Cortex of kidney (tissue), 1 donor: ENCODE data around the gene CDK19.

Experiments used
- DNase-seq: peaks from one replicate; lab custom pipeline; 2025; lab: John Stamatoyannopoulos, UW

Gene CDK19

DNA sequence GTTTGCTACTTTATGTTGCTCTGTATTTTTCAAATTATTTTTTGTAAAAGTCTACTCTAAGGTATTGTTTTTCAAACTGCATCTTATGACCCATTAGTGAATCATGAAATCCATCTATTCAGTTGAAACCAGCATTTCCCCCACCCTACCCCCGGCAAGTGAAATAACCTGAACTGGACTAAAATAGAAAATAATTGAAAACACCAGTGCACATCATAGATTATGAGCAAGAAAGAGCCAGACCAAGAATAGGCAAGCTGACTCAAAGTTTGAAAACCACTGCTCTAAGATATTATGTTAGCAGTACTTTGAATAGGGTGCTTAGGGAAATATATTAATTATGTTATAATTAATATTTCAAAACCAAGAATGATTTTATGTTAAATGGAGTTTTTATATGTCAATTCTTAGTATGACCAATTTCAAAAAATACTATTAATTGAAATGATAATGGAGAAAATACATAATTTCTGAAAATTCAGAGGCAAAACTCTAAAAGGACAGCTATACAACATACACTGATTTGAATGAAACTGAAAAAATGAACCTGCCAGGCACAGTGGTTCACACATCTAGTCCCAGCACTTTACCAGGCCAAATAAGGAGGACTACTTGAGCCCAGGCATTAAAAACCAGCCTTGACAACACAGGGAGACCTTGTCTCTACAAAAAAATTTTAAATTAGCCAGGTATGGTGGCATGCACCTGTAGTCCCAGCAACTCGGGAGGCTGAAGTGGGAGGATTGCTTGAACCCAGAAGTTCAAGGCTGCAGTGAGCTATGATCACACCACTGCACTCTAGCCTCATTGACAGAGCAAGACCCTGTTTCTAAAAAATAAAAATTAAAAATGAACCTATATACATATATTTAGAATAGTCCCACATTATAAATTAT is 112.0 kb downstream of the CDK19 start:
- DNase-seq, result no peak

DNA sequence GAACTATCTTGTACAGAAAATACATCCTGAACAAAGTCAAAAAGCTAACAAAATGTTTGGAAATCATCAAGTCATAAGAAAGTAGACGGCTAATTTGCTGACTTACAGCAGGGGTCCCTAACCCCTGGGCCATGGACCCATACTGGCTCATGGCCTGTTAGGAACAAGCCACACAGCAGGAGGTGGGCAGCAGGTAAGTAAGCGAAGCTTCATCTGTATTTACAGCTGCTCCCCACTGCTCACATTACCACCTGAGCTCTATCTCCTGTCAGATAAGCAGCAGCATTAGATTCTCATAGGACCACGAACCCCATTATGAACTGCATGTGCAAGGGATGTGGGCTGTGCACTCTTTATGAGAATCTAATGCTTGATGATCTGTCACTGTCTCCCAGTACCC is 115.5 kb downstream of the CDK19 start:
- DNase-seq, result no peak

DNA sequence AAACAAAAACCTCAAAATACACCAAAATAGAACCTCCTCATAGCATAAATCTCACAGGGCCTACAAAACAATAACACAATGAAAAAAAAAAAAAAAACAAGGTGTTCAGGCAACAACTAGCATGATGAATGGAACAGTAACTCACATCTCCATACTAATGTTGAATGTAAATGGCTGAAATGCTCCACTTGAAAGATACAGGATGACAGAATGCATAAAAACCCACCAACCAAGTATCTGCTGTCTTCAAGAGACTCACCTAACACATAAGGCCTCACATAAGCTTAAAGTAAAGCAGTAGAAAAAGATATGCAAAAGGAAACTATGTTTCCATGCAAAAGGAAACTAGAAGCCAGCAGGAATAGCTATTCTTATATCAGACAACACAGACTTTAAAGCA is 121.3 kb downstream of the CDK19 start:
- DNase-seq, result no peak

DNA sequence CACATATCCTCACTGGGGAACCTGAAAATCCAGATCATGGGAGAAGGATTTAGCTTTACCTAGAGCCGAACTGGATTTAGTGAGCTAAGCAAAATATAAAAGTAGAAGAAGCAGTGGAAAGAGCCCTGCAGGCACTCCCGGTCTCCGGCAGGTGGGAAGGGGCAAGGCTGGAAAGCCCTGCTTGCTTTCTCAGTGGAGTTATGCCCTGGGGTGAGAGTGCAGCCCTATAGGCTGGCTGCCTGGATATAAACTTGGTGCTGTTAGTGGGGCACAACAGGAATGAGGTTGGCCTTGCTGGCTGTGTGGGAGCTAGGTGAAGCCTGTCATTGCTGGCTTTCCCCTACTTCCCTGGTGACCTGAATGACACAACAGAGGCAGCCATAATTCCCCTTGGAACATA is 122.0 kb downstream of the CDK19 start:
- DNase-seq, result no peak

DNA sequence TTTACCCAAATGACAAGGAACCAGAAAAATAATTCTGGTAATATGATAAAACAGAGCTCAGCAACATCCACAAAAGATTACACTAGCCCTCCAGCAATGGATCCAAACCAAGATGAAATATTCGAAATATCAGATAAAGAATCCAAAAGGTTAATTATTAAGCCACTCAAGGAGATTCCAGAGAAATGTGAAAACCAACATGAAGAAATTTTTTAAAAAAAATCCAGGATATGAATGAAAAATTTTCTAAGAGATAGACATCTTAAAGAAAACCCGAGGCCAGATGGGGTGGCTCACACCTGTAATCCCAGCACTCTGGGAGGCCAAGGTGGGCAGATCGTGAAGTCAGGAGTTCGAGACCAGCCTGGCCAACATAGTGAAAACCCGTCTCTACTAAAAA is 124.4 kb downstream of the CDK19 start:
- no peak for DNase-seq

DNA sequence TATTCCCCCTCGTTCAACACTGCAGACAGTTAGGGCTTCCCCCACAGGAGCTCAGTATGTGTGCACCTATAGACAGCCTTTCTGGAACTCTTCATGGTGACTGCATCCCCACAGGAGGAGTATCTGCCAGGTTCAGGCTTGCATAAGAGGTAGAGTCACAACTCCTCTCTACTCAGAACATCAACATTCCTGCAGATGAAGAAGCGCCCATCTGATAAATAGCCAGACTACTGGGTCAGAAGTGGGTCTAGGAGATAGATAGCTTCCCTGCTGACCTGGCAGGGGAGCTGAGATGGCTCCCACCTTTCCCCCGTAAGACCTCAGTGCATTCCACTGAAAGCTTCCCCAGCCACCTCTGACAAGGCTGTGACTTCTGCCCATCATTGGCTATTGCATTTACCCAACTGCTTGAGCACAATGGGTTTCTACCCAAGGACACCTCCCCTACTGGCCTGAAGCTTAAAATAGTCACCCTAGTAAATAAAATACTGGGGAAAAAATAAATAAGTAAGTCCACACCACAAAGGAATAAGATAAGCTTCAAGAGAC is 125.1 kb downstream of the CDK19 start:
- no peak for DNase-seq

DNA sequence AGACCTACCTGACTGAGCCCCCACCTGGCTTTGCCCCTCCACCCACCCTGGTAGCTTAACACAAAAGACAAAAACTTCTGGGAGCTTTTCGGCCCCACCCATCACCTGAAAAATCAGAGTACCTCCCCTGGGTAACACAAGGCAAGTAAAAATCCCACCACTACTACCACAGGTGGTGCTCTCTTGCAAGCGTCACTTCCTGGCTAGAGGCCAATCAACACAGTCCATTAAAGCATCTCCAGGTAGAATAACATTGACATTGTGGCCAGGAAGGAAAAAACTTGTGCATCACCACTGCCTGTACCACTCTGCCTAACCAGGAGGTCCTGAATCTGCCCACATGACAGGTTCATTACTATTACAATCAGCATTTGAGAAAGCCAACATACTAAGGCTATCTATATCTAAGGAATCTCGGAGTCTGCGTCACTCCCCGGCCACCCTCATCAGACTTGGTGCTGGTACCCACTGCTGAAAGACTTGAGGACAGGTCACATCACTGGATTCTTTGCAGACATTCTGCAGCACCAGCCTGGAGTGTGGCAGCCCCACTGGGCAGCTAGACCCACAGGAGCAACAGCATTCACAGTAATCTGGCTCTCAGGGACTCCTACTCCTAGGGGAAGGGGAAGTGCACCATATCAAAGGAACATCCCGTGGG is 125.9 kb downstream of the CDK19 start:
- DNase-seq, result no peak

DNA sequence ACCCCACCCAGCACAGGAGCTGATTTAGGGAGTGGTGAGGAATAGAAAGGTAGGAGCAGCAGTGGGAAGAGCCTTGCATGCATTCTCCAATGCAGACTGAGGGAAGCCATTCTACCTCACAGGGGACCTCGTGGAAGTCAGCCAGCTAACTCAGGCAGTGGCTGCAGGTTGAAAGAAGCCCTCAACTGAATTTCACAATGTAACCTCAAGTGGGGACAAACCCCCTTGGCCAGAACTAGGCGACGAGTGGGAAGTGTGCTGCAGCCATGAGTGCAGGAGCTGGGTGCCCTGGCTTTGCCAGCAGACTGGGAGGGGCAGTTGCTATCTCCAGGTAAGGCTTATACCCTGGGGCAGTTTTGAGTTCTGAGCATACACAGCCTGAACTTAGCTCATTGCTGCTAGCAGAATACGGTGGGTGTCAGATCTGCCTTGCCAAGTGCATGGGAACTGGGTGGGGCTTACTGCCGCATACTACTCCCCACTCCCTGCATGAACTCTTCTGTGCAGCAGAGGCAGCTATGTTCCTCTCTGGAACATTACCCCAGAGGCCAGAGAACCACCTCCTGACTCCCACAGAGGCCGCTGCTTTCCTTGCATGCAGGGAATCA is 126.5 kb downstream of the CDK19 start:
- DNase-seq, result no peak

DNA sequence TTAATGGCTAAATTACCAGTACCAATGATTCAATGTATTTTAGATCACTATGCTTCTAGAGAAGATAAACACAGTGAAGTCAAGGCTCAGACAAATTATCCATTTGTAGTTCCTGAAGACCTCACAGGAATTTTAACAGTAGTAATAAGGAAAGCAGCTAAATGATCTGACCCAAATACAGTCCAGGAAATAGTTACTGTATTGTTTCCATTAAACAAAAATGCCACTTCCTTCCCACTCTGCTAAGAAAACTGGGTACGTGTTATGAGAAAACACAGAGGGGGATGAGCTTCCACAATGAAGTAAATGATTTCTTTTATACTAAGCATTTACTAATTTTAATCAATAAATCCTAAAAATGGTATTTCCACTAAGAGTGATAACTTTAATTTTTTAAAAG is 127.9 kb downstream of the CDK19 start:
- no peak for DNase-seq

DNA sequence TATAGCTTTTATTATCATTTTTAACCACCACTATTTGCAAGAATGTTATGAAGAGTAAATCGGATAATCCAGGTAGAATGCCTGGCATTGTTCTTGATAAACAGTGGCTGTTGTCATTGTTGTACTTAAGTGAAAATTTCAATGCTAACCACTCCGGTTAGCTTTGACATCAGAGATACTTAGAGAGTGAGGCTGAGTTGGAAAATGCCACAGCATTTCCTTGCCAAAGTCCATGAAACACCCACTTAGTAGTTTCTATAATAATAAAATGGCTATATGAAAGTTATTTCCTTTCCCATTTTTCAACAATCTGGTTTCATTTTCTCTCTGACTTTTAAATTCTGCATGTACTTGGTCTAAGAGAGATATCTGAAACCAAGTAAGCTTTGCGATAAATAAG is 132.0 kb downstream of the CDK19 start:
- no peak for DNase-seq

DNA sequence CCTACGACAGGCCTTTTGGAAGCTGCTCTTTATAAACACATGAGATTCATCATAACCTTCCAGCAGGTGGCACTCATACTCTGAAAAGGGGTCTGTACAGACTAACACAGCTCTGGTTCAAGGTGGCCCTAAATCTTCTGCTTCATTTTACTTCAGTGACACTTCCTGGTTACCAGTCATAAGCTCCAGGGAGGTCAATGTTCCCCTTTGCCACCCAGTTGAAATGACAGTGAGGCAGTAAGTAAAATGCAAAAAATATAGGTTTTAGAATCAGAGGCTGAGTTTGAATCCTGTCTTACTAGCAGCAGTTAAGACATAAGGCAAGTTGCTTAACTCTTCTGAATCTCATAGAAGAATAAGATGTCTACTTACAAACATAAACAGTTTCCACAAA is 132.8 kb downstream of the CDK19 start:
- DNase-seq, result no peak

DNA sequence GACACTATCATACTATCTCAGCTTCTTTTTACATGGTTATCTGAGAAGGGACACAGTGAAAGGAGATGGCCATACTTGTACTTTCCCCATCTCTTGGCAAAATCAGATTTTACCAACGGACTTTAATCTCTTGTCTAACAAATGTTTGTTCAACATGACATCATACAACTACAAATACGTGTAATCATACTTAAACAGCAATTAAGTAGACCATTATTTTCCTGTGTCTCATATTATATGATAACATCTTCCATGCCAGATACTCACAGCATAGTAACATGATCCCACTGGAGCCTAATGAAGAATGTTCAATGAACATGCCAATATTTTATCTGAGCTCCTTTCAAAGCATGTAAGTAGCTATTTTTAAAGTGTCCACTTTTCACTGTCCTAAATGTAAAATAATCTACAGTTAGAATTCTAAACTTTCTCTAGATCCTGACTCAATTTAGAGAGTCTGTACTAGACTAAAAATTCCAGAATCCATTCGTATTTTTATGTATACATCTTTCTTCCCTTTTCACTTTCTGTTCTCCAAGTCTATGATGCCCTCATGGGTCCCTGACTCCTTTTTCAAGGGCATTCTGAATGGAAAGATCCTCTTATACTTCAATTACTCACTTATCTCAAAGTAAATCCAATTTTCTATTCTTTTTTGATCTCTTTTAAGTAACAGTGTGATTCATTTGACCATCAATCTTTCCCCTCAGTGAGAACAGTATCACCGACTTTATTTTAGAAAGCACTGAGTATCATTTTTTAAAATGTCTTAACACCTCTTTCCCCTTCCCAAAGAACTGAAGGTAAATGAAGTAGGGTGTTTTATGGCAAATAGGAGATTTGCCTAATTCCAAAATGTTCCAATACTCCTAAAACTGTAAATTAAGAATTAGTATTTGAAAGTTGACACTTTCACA is 133.5 kb downstream of the CDK19 start:
- DNase-seq, result no peak

DNA sequence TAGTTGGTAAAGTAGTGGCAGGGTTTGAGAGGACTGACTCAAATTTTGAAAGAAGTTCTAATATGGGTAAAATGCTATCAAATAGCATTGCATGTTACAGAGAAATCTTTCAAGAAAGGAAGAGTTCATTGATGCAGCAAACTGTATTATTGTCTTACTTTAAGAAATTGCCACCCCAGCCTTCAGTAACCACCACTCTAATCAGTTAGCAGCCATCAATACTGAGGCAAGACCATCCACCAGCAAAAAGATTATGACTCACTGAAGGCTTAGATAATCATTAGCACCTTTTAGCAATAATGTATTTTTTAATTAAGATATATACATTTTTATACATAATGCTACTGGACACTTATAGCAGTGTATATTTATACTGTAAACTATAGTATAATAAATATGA is 138.9 kb downstream of the CDK19 start:
- no peak for DNase-seq

DNA sequence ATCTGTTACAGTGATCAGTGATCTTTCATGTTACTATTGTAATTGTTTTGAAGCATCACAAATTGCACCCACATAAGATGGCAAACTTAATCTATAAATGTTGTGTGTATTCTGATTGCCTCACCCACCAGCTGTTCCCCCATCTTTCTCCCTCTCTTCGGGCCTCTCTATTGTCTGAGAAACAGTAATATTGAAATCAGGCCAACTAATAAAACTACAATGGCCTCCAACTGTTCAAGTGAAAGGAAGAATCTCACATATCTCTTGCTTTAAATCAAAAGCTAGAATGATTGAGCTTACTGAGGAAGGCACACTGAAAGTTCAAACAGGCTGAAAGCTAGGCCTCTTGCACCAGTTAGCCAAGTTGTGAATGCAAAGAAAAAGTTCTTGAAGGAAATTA is 141.2 kb downstream of the CDK19 start:
- no peak for DNase-seq

DNA sequence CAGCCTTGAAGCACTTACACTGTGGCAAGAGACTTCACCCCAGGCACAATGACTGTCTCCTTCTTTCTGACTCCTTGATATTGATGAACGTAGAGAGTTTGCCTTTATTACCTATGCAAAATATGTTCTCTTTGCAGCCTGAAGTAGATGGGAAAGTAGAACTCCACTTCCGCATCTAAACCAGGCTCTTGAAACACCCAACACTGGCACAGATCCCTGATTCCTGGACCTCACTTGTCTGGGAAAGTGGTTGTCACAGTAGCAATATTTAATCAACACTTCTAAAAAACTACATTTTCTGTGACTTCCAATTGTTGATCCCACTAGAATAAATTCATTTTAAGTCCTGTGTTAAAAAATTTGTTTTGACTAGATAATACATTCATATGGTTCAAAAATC is 143.1 kb downstream of the CDK19 start:
- DNase-seq, result no peak

DNA sequence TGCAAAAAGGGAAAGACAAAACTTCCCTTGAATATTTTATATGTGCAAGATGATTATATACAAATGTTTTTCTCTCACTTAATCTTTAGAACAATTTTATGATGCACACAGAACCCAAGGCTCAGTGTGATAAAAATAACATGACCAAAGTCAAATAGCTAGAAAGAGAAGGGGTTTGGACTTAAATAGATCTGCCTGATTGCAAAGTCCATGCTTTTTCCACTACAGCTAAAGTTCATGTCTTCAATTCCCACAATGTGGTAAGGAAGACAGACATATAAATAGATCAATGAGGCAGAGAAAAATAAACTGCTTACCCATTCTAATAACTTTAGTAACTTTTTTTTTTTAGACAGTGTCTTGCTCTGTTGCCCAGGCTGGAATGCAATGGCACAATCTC is 143.8 kb downstream of the CDK19 start:
- no peak for DNase-seq

DNA sequence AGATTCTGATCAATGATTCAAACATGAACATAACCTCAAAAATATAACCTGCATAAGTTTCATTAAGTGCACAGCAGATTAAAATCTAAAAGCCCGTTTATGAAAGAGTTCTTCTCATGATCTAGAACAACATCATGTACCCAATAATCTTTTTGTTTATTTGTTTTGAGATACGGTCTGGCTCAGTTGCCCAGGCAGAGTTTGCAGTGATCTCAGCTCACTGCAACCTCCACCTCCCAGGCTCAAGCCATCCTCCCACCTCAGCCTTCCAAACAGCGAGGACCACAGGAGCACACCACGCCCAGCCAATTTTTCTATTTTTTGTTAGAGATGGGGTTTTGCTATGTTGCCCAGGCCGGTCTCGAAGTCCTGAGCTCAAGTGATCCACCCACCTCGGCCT is 149.7 kb downstream of the CDK19 start:
- DNase-seq, result no peak

DNA sequence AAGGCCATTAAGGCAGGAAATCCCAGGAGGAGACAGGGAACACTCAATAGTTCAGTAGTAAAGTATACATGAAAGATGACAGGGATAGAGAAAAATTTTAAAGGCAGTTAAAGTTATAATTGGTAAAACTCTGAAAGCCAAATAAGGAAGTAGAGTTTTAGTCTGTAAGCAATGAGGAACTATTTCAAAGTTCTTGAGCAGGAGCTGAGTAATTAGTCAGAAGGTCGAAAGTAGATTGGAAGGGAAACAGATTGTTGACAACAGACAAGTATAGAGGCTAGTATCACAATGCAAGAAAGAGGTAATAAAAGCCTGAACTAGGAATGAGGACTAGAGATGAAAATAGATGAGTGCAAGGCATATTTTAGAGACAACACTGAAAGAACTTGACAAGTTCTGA is 150.3 kb downstream of the CDK19 start:
- DNase-seq, result no peak

DNA sequence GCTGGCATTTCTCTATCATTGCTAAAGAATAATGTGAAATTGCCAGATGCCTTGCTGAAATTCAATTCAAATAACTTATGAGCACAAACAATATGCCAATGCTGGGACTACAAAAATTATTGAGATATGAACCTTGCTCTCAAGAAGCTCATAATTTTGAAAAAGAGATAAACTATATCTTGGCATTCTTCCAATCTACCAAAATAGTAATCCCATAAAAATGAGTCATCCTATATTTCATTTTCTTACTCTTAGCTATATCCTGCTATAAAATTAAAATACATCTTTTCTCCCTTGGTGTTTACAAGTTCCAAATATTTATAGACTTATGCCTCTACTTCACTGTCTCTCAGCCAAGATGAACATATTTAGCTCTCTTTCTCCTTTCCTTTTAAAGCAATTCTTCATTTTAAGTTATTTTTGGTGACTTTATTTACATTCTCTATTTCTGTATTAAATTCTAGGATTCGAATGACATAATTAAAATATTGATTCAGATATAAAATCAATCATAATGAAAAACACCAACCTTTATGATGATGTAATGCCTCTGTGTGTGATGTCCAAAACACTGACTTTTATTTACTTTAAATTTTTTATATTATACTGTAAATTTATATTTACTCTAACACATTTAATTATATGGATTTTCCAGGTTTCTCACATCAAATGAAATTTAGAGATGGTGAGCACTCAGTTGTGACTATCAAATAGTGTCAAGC is 152.6 kb downstream of the CDK19 start:
- no peak for DNase-seq

DNA sequence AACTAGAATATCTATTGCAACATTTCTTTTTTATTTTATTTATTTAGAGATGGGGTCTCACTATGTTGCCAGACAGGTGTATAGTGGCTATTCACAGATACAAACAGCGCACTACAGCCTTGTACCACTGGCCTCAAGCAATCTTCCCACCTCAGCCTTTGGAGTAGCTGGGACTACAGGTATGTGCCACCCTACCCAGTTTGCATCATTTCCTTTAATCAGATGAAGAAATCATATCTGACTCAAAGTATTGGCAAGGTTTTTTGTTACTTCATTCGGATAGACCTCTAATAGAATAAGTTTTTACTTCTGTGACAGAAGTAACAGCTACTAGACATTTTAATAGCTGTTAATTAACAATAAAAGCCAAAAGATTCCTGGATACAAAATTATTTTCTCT is 153.9 kb downstream of the CDK19 start:
- DNase-seq, result no peak

DNA sequence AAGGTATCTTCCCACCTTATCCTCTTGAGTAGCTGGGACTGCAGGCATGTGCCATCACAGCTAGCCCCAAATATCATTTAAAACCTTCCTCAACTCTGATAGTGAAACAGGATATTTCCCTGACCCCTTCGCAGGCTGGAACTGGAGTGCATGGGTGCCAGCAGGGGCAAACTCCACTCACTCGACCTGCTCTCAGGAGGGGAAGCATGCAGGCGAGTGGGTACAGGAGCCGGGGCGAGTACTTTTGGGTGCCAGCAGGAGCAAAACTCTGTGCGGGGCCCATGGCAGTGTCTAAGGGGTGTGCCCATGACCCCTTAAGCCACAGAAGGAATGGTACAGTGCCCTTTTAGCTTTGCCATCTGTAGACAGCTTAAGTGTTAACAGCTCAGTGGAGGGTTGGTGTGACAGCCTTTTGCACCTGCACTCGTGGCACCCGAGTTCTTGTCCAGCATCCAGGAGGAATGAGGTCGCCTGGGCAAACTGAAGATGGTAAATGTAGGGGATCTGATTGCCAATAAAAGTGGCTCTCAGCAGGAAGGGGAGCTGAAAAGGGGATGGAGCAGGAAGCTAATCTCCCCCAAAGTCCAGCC is 155.1 kb downstream of the CDK19 start:
- DNase-seq, result no peak
